PC-3 (cell line): ENCODE data around the gene DCLK1.

Experiments used
- CTCF ChIP-seq: fragments of 300-600 bp; sonication (generic); conservative IDR thresholded peaks from 2 replicates; pipeline ENCODE4 v1.5.1; 2017; ENCODE audit warnings: antibody characterized with exemption, low read depth, mild to moderate bottlenecking, low read length
- EZH2 ChIP-seq: fragments of 300-600 bp; sonication (generic); IDR thresholded peaks from one replicate; pipeline ENCODE4 v1.6.1; 2017; ENCODE audit warnings: antibody characterized with exemption, mild to moderate bottlenecking, low read length; ENCODE audit not compliant: unreplicated experiment

GRCh38 chr13:35835989-35836388, 295.2 kb downstream of the DCLK1 start:
- TF ChIP-seq CTCF (no peak), EZH2 (no peak)
